GM13976 (cell line): ENCODE results near the gene POMT1.
"Not testable (repeated sequence)": the region's sequence is repeated elsewhere in the genome, so short reads cannot be mapped to it uniquely, and the experiment has no call there.

Experiments
- DNase-seq: peaks from one replicate; pipeline ENCODE4 v3.0.0; 2012; ENCODE audit warnings: low spot score
- CTCF ChIP-seq: IDR thresholded peaks from 2 replicates; pipeline ENCODE4 v1.5.1; 2012; ENCODE audit warnings: borderline replicate concordance, mild to moderate bottlenecking; ENCODE audit not compliant: insufficient read depth; ENCODE audit errors: extremely low read depth, missing control alignments, control extremely low read depth
- in situ Hi-C: fragments of 300-500 bp; cut with MboI; formaldehyde crosslinking; loops from one replicate; pipeline ENCODE4 v1.12.0; 2022; ENCODE audit warnings: low sequenced_read_pairs, mixed read lengths, inconsistent platforms; ENCODE audit not compliant: unreplicated experiment

POMT1 gene

GRCh38 chr9:131470581-131470991 is 32.1 kb upstream of the POMT1 start:
- in situ Hi-C loops, result no loop called here
- no peak for TF ChIP-seq CTCF
- DNase-seq, result no peak

GRCh38 chr9:131472085-131472484 is 30.6 kb upstream of the POMT1 start:
- in situ Hi-C loops, result not testable (repeated sequence)

GRCh38 chr9:131473198-131473885 is 29.4 kb upstream of the POMT1 start:
- in situ Hi-C loops, result no loop called here
- TF ChIP-seq CTCF, result no peak

More at GRCh38 chr9:131472085-131472484, 30.6 kb upstream of the POMT1 start:
- not testable (repeated sequence) for DNase-seq

GRCh38 chr9:131473891-131474290 is 28.8 kb upstream of the POMT1 start:
- in situ Hi-C loops, result no loop called here
- no peak for TF ChIP-seq CTCF
- DNase-seq, result no peak

More at GRCh38 chr9:131473198-131473885, 29.4 kb upstream of the POMT1 start:
- no peak for DNase-seq

GRCh38 chr9:131474711-131475110 is 28.0 kb upstream of the POMT1 start:
- in situ Hi-C loops, result no loop called here
- DNase-seq, result no peak
- TF ChIP-seq CTCF, result no peak

GRCh38 chr9:131475111-131475955 is 27.4 kb upstream of the POMT1 start:
- no peak for TF ChIP-seq CTCF
- DNase-seq, result no peak
- in situ Hi-C loops, result no loop called here

- no peak for DNase-seq
- in situ Hi-C loops, result no loop called here
- TF ChIP-seq CTCF, result no peak
These were observed 26.6 kb upstream of the POMT1 start for GRCh38 chr9:131475956-131476776.
